Aorta (tissue), 5 donors: ENCODE data around the gene FOXC2. TPM values are rescaled to one million over a fixed set of nuclear protein-coding genes. Genes with fewer than 3 reads are reported as not detected.
A peak's percentile ranks its signal among the peaks of the same experiment; 100 is the strongest.
"Not testable (repeated sequence)": the region's sequence is repeated elsewhere in the genome, so short reads cannot be mapped to it uniquely, and the experiment has no call there.

Experiments
- ATAC-seq: fragments of 200-7000 bp; cut with Tn5 transposase; one replicate; pipeline ENCODE4 v1.9.1; 2022; ENCODE audit warnings: moderate library complexity; ENCODE audit not compliant: low FRiP score
- DNase-seq, 2 donors: peaks; one replicate each; pipeline ENCODE4 v3.0.0-alpha.2; 2020
- H3K27ac ChIP-seq, 2 donors: one replicate each; pipeline ENCODE4 v1.5.1; 2013; ENCODE audit warnings: low read length in 2 of 2, mild to moderate bottlenecking in 2 of 2, moderate library complexity in 2 of 2, control low read depth in 1 of 2, inconsistent platforms in 1 of 2, low read depth in 1 of 2
- H3K27me3 ChIP-seq, 2 donors: one replicate each; pipeline ENCODE4 v1.6.1; 2013; ENCODE audit warnings: control low read depth in 1 of 2, low read length in 1 of 2, mild to moderate bottlenecking in 1 of 2, moderate library complexity in 1 of 2; ENCODE audit not compliant: insufficient read depth in 2 of 2, control insufficient read depth in 1 of 2
- H3K36me3 ChIP-seq, 2 donors: one replicate each; pipeline ENCODE4 v1.6.1; 2013; ENCODE audit warnings: control low read depth in 1 of 2, low read length in 1 of 2, mild to moderate bottlenecking in 1 of 2; ENCODE audit not compliant: insufficient read depth in 2 of 2, control insufficient read depth in 1 of 2
- H3K4me1 ChIP-seq, 2 donors: one replicate each; pipeline ENCODE4 v1.6.1; 2013; ENCODE audit warnings: low read length in 2 of 2, control low read depth in 1 of 2, mild to moderate bottlenecking in 1 of 2, moderate library complexity in 1 of 2; ENCODE audit not compliant: insufficient read depth in 2 of 2, control insufficient read depth in 1 of 2
- H3K4me3 ChIP-seq, 2 donors: one replicate each; pipeline ENCODE4 v1.5.1; 2013; ENCODE audit warnings: low read length in 2 of 2, control low read depth in 1 of 2, mild to moderate bottlenecking in 1 of 2
- H3K9me3 ChIP-seq: one replicate; pipeline ENCODE4 v1.6.1; 2013; ENCODE audit warnings: mild to moderate bottlenecking, low read length; ENCODE audit not compliant: control insufficient read depth
- WGBS, 2 donors: extraction: QIAGEN DNeasy Blood & Tissue Kit; methylation state at CpG; one replicate each; pipeline ENCODE4 v1.1.7; 2013; 5-methylcytosine and 5-hydroxymethylcytosine counted together
- intact Hi-C, 2 donors: fragments of 100-400 bp; cut with DNase I; formaldehyde crosslinking; loops; one replicate each; pipeline versions ENCODE4 v1.14.2 to v1.15.0; 2022
- polyA plus RNA-seq, 2 donors: library from polyadenylated mRNA; stranded (reverse); fragments of 200-250 nt; gene quantifications; one replicate each; pipeline ENCODE4 v1.2.3, GENCODE V29; 2013
- total RNA-seq, 2 donors: library from RNA; stranded (reverse); fragmentation: NEBNext Ultra II Directional; extraction: Animal tissue kit (Norgen Biotek cat#: 25700); gene quantifications; one replicate each; pipeline ENCODE4 v1.2.1, GENCODE V29; 2021
- donor health status: healthy with polysubstance abuse.
- donor health status: Bipolar disorder and iron deficiency.
- donor health status: DM: no; HTN: no; CAD: no.
- donor health status: DM: no; HTN: no; CAD: no.
- donor health status: DM: yes; HTN: yes; CAD: no.

The FOXC2 gene
- total and polyA plus RNA-seq, 4 donors, result 8.6 to 45.4 (median 25.9) TPM

DNA sequence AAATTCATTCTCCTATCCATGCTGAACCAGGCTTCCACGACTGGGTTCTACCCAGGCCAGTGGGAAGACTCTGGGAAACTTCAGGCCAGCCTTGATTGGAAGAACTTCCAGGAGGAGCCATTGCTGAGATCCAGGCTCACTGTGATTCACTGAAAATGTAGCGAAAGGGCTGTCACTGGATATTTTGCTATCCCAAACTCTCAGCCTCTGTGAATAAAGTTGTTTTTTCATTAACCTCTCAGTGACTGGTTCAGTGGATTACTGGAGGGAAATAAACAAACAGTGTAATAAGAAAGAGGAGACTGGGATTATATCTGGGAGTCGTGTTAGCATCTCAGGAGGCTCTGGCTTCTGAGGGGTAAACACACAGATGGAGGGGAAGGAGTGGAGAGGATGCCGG lies 14.8 kb downstream of the FOXC2 start:
- 5 to 9% methylated on average over 4 of the region's 4 CpGs for WGBS, 2 donors
- peaks cover 3 to 7% of the 10 kb centered on the region in 2 donors for H3K4me1 ChIP-seq
- no peaks in the 10 kb centered on the region for H3K27me3 ChIP-seq
- DNase-seq, result no peak
- H3K9me3 ChIP-seq, result no peaks in the 10 kb centered on the region
- H3K27ac ChIP-seq, result peak overlapping the region; percentile 70 to 83
- H3K36me3 ChIP-seq, result no peaks in the 10 kb centered on the region
- ATAC-seq, result no peak
- intact Hi-C loops, result loop anchor here in 1 of 2 donors (5.0 kb wide), 2 partner anchors 36 to 81 kb away; no protein-coding TSS in a partner anchor
- H3K4me3 ChIP-seq, result peak overlapping the region in 1 of 2 donors; percentile 28

DNA sequence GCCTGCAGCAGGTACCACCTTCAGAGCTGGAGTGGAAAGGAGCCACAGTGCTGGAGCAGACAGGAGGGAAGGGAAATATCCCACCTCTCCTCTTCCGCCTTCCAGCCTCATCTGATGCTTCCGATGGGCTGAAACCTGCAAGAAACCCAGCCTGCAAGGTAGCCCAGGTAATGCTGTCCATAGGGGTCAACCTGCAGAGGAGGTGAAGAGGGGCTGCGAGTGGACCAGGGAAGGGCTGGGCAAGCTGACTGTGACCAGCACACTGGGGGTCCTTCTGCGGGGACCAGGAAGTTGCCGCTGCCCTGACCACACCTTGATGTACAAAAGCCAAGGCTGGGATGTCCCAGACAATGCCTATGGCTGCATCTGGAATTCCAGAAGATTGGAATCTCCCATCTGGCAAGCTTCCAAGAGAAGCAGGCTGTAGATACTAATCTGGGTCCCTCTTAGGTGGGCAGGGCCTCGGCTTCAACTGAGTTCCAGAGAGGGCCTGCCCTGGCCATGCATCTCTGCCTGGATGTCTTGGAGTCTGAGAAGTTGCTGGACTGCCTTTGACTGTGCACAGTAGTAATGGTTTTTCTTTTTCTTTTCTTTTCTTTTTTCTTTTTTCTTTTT lies 17.5 kb downstream of the FOXC2 start:
- ATAC-seq, result no peak
- intact Hi-C loops, result loop anchor here in 1 of 2 donors (5.0 kb wide), 2 partner anchors 33 to 78 kb away; no protein-coding TSS in a partner anchor
- WGBS, 2 donors, result 78 to 79% methylated on average over 6 of the region's 6 CpGs

GRCh38 chr16:86584726-86585721 lies 18.4 kb downstream of the FOXC2 start:
- WGBS, 2 donors, result 25 to 28% methylated on average over 12 of the region's 12 CpGs
- Histone ChIP-seq H3K27ac (peak overlapping the region; percentile 92 to 99), H3K27me3 (no peaks in the 10 kb centered on the region), H3K4me1 (peaks cover 10 to 11% of the 10 kb centered on the region in 2 donors), H3K9me3 (no peaks in the 10 kb centered on the region), H3K36me3 (no peaks in the 10 kb centered on the region), H3K4me3 (no peak overlapping the region)
- intact Hi-C loops, result loop anchor here in 1 of 2 donors (5.0 kb wide), 2 partner anchors 32 to 77 kb away; no protein-coding TSS in a partner anchor
- ATAC-seq (peak; percentile 60), DNase-seq (no peak)

More for the DNA sequence above, 17.5 kb downstream of the FOXC2 start:
- DNase-seq, result no peak
- Histone ChIP-seq H3K36me3 (no peaks in the 10 kb centered on the region), H3K4me3 (no peak overlapping the region), H3K27ac (peak overlapping the region; percentile 76 to 92), H3K9me3 (no peaks in the 10 kb centered on the region), H3K4me1 (peaks cover 8 to 10% of the 10 kb centered on the region in 2 donors), H3K27me3 (no peaks in the 10 kb centered on the region)

GRCh38 chr16:86585821-86586611 lies 19.4 kb downstream of the FOXC2 start:
- Histone ChIP-seq H3K27me3 (no peaks in the 10 kb centered on the region), H3K36me3 (no peaks in the 10 kb centered on the region), H3K4me3 (no peak overlapping the region), H3K9me3 (no peaks in the 10 kb centered on the region), H3K27ac (peak overlapping the region; percentile 92 to 99), H3K4me1 (peaks cover 11 to 15% of the 10 kb centered on the region in 2 donors)
- intact Hi-C loops, result no loop called here
- peak; percentile 72 for ATAC-seq
- 4 to 5% methylated on average over 10 of the region's 10 CpGs for WGBS, 2 donors
- DNase-seq, result peak in 1 of 2 donors; percentile 65

DNA sequence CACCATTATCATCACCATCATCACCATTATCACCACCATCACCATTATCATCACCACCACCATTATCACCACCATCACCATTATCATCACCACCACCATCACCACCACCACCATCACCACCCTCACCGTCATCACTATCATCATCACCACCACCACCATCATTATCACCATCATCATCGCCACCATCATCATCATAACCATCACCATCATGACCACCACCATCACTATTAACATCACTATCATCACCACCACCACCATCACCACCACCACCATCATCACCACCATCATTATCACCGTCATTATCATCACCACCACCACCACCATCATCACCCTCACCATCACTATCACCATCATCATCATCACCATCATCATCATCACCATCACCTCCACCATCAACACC lies 20.9 kb downstream of the FOXC2 start:
- intact Hi-C loops, result no loop called here
- H3K36me3 ChIP-seq, result no peaks in the 10 kb centered on the region
- no peaks in the 10 kb centered on the region for H3K27me3 ChIP-seq
- peak overlapping the region; percentile 56 to 89 for H3K27ac ChIP-seq
- no peak for ATAC-seq
- no peak overlapping the region for H3K4me3 ChIP-seq
- H3K4me1 ChIP-seq, result peaks cover 11 to 21% of the 10 kb centered on the region in 2 donors
- 97 to 98% methylated on average over 3 of the region's 3 CpGs for WGBS, 2 donors
- H3K9me3 ChIP-seq, result no peaks in the 10 kb centered on the region
- DNase-seq, result no peak

DNA sequence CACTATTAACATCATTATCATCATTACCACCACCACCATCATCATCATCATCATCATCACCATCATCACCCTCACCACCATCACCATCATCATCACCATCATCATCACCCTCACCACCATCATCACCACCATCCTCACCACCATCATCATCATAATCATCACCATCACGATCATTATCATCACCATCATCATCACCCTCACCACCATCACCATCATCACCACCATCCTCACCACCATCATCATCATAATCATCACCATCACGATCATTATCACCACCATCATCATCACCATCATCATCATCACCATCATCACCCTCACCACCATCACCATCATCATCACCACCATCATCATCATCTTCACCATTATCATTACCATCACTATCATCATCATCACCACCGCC lies 21.3 kb downstream of the FOXC2 start:
- H3K27me3 ChIP-seq, ATAC-seq, DNase-seq, H3K9me3 ChIP-seq, H3K4me3 ChIP-seq, intact Hi-C loops, H3K27ac ChIP-seq, H3K36me3 ChIP-seq: not testable (repeated sequence)
- peaks cover 11 to 21% of the 10 kb centered on the region in 2 donors for H3K4me1 ChIP-seq
- WGBS, 2 donors, result 96% methylated on average over 3 of the region's 3 CpGs

- Histone ChIP-seq H3K27ac (peak overlapping the region in 1 of 2 donors; percentile 42), H3K27me3 (no peaks in the 10 kb centered on the region), H3K4me3 (no peak overlapping the region), H3K4me1 (peaks cover 14% of the 10 kb centered on the region in 2 donors), H3K9me3 (no peaks in the 10 kb centered on the region), H3K36me3 (no peaks in the 10 kb centered on the region)
- DNase-seq (no peak), ATAC-seq (no peak)
- WGBS, 2 donors, result 2 to 13% methylated on average over 4 of the region's 4 CpGs
- intact Hi-C loops, result no loop called here
These were observed 24.0 kb downstream of the FOXC2 start for GRCh38 chr16:86590501-86591144.

DNA sequence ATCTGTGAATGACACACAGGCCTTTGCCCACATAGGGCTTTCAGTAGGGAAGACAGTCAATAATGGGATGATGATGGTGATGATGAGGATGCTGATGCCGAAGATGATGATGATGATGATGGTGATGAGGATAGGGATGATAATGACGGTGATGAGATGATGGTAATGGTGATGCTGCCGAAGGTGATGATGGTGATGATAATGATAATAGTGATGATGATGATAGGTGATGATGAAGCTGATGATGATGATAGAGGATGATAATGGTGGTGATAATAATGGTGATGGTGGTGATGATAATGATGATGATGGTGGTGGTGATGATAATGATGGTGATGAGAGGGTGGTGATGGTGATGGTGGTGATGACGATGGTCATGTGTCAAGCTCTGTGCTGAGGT lies 24.6 kb downstream of the FOXC2 start:
- H3K27ac ChIP-seq, result no peak overlapping the region
- peaks cover 11 to 14% of the 10 kb centered on the region in 2 donors for H3K4me1 ChIP-seq
- no peaks in the 10 kb centered on the region for H3K27me3 ChIP-seq
- H3K36me3 ChIP-seq, result no peaks in the 10 kb centered on the region
- WGBS, 2 donors, result 96 to 97% methylated on average over 4 of the region's 4 CpGs
- ATAC-seq, result no peak
- H3K9me3 ChIP-seq, result no peaks in the 10 kb centered on the region
- intact Hi-C loops, result no loop called here
- DNase-seq, result no peak
- no peak overlapping the region for H3K4me3 ChIP-seq
